ENCODE results near the gene TSHB. TPM values are rescaled to one million over a fixed set of nuclear protein-coding genes. Genes with fewer than 3 reads are reported as not detected.

TSHB gene
- total RNA-seq, 1 experiment from 2014 or later = not detected

- BruUV-seq (replicated peaks) = no TSS peak
- POLR2A ChIA-PET = no interaction called here
- intact Hi-C loops (cut with micrococcal nuclease; ENCODE audit: unreplicated experiment) (no loop called here), in situ Hi-C loops (cut with HindIII; ENCODE audit: low pct_unique_long_range_greater_than_20kb, low sequenced_read_pairs) (no loop called here)
- CTCF ChIA-PET = no interaction called here
- Histone ChIP-seq H3K4me1 (ENCODE audit: control insufficient read depth, insufficient read depth, low read length) (no peaks in the 10 kb centered on the region), H3K4me3 (ENCODE audit: low read depth in 2 of 2, low read length in 2 of 2) (no peak overlapping the region), H3K9me3 (ENCODE audit: control insufficient read depth, insufficient read depth, low read depth, low read length) (no peaks in the 10 kb centered on the region), H3K27me3 (ENCODE audit: control insufficient read depth, insufficient read depth, low read length) (no peaks in the 10 kb centered on the region), H3K36me3 (ENCODE audit: control insufficient read depth, insufficient read depth, low read length) (no peaks in the 10 kb centered on the region), H3K27ac (ENCODE audit: low read length) (no peak overlapping the region)
- no peak for TF ChIP-seq SIN3A (IDR thresholded peaks at IDR 0.05; ENCODE audit: borderline replicate concordance, insufficient read depth, low read depth, low read length)
- TF ChIP-seq REST (IDR thresholded peaks at IDR 0.05; ENCODE audit: insufficient read depth in 1 of 2, low read depth in 2 of 2, low read length in 1 of 2) = no peak
- TF ChIP-seq CTCF (IDR thresholded peaks at IDR 0.05) = no peak
- TF ChIP-seq POLR2AphosphoS5 (IDR thresholded peaks at IDR 0.05; ENCODE audit: low read depth, low read length) = no peak
- DNase-seq (ENCODE audit: low read depth, low spot score) (no peak), ATAC-seq (no peak)
Measured at GRCh38 chr1:115065021-115065420, 35.4 kb downstream of the TSHB start.

GRCh38 chr1:115067161-115067859 lies 37.7 kb downstream of the TSHB start:
- no peak for DNase-seq (ENCODE audit: low read depth, low spot score)

GRCh38 chr1:115068826-115069585 lies 39.4 kb downstream of the TSHB start:
- H3K36me3 ChIP-seq (ENCODE audit: control insufficient read depth, insufficient read depth, low read length) = no peaks in the 10 kb centered on the region
- H3K27ac ChIP-seq (ENCODE audit: low read length) = no peak overlapping the region
- POLR2A ChIA-PET = no interaction called here
- ATAC-seq (no peak), DNase-seq (ENCODE audit: low read depth, low spot score) (no peak)
- no peaks in the 10 kb centered on the region for H3K4me1 ChIP-seq (ENCODE audit: control insufficient read depth, insufficient read depth, low read length)
- no TSS peak for BruUV-seq (replicated peaks)
- no peak overlapping the region for H3K4me3 ChIP-seq (ENCODE audit: low read depth in 2 of 2, low read length in 2 of 2)
- intact Hi-C loops (cut with micrococcal nuclease; ENCODE audit: unreplicated experiment) (no loop called here), in situ Hi-C loops (cut with HindIII; ENCODE audit: low pct_unique_long_range_greater_than_20kb, low sequenced_read_pairs) (no loop called here)
- H3K27me3 ChIP-seq (ENCODE audit: control insufficient read depth, insufficient read depth, low read length) = no peaks in the 10 kb centered on the region
- H3K9me3 ChIP-seq (ENCODE audit: control insufficient read depth, insufficient read depth, low read depth, low read length) = no peaks in the 10 kb centered on the region
- TF ChIP-seq TCF7L2 (IDR thresholded peaks at IDR 0.05; ENCODE audit: low read depth, low read length) (no peak), CTCF (IDR thresholded peaks at IDR 0.05) (no peak), REST (IDR thresholded peaks at IDR 0.05; ENCODE audit: insufficient read depth in 1 of 2, low read depth in 2 of 2, low read length in 1 of 2) (no peak), POLR2AphosphoS5 (IDR thresholded peaks at IDR 0.05; ENCODE audit: low read depth, low read length) (no peak), SIN3A (IDR thresholded peaks at IDR 0.05; ENCODE audit: borderline replicate concordance, insufficient read depth, low read depth, low read length) (no peak)
- CTCF ChIA-PET = no interaction called here

More at GRCh38 chr1:115067161-115067859, 37.7 kb downstream of the TSHB start:
- POLR2A ChIA-PET = no interaction called here
- TF ChIP-seq TCF7L2 (IDR thresholded peaks at IDR 0.05; ENCODE audit: low read depth, low read length) = no peak
- no TSS peak for BruUV-seq (replicated peaks)
- no peak for ATAC-seq
- intact Hi-C loops (cut with micrococcal nuclease; ENCODE audit: unreplicated experiment) (no loop called here), in situ Hi-C loops (cut with HindIII; ENCODE audit: low pct_unique_long_range_greater_than_20kb, low sequenced_read_pairs) (no loop called here)
- Histone ChIP-seq H3K4me3 (ENCODE audit: low read depth in 2 of 2, low read length in 2 of 2) (no peak overlapping the region), H3K27me3 (ENCODE audit: control insufficient read depth, insufficient read depth, low read length) (no peaks in the 10 kb centered on the region), H3K4me1 (ENCODE audit: control insufficient read depth, insufficient read depth, low read length) (no peaks in the 10 kb centered on the region), H3K9me3 (ENCODE audit: control insufficient read depth, insufficient read depth, low read depth, low read length) (no peaks in the 10 kb centered on the region), H3K27ac (ENCODE audit: low read length) (no peak overlapping the region), H3K36me3 (ENCODE audit: control insufficient read depth, insufficient read depth, low read length) (no peaks in the 10 kb centered on the region)
- CTCF ChIA-PET = no interaction called here
